Panc1 (cell line): Measurements from ENCODE around the gene GPNMB. TPM values are rescaled to one million over a fixed set of nuclear protein-coding genes. Genes with fewer than 3 reads are reported as not detected.

Source experiments
- ATAC-seq: fragments of 200-7000 bp; cut with Tn5 transposase; 2 replicates; pipeline ENCODE4 v1.9.1; 2020; ENCODE audit warnings: mild to moderate bottlenecking, moderate library complexity
- BruUV-seq: library from RNA; stranded (reverse); fragments of 400-500 nt; replicated peaks from 2 replicates; lab custom pipeline; 2021; lab: Mats Ljungman, UMichigan
- CTCF ChIA-PET: fragments of 300-600 bp; sonication (Branson Sonifier 250); formaldehyde crosslinking; loops from one replicate; lab custom pipeline; 2022; ENCODE audit warnings: antibody characterized with exemption; lab: Charles Lee
- POLR2A ChIA-PET: fragments of 300-600 bp; sonication (Branson Sonifier 250); formaldehyde crosslinking; loops from one replicate; lab custom pipeline; 2022; ENCODE audit warnings: antibody characterized with exemption; lab: Charles Lee
- DNase-seq: peaks from one replicate; pipeline ENCODE4 v3.0.0-alpha.2; 2010; ENCODE audit warnings: low read depth, low spot score
- H3K27ac ChIP-seq: 2 replicates; pipeline ENCODE4 v1.5.1; 2011; ENCODE audit warnings: mild to moderate bottlenecking, low read length, inconsistent platforms
- H3K27me3 ChIP-seq: fragments of 200-500 bp; sonication (Bioruptor generic); 2 replicates; pipeline ENCODE4 v1.6.0; 2014; ENCODE audit warnings: low read length, inconsistent platforms; ENCODE audit not compliant: control insufficient read depth, insufficient read depth
- H3K36me3 ChIP-seq: fragments of 200-500 bp; sonication (Bioruptor generic); 2 replicates; pipeline ENCODE4 v1.5.1; 2014; ENCODE audit warnings: inconsistent platforms, mild to moderate bottlenecking, low read length, moderate library complexity; ENCODE audit not compliant: control insufficient read depth, insufficient read depth
- H3K4me1 ChIP-seq: 2 replicates; pipeline ENCODE4 v1.5.1; 2011; ENCODE audit warnings: inconsistent platforms, mild to moderate bottlenecking, low read length, moderate library complexity; ENCODE audit not compliant: control insufficient read depth, insufficient read depth
- H3K4me3 ChIP-seq, 2 experiments: 2 replicates each; pipeline ENCODE4 v1.5.1; 2011 to 2012; ENCODE audit warnings: low read depth in 2 of 2, low read length in 2 of 2, mild to moderate bottlenecking in 2 of 2, inconsistent platforms in 1 of 2, moderate library complexity in 1 of 2
- H3K9me3 ChIP-seq: fragments of 200-500 bp; sonication (Bioruptor generic); 2 replicates; pipeline ENCODE4 v1.5.1; 2014; ENCODE audit warnings: low read depth, mild to moderate bottlenecking, inconsistent platforms, low read length, moderate library complexity; ENCODE audit not compliant: control insufficient read depth, insufficient read depth
- CTCF ChIP-seq: fragments of 450-650 bp; IDR thresholded peaks from 2 replicates; pipeline ENCODE4 v1.5.1; 2017; ENCODE audit warnings: mild to moderate bottlenecking
- POLR2AphosphoS5 ChIP-seq: IDR thresholded peaks from 2 replicates; pipeline ENCODE4 v1.6.1; 2012; ENCODE audit warnings: mild to moderate bottlenecking, low read depth, low read length, moderate library complexity
- REST ChIP-seq, 2 experiments: IDR thresholded peaks; 2 replicates each; pipeline ENCODE4 v1.6.1; 2011 to 2012; ENCODE audit warnings: low read depth in 2 of 2, control low read depth in 1 of 2, low read length in 1 of 2, mild to moderate bottlenecking in 1 of 2, moderate library complexity in 1 of 2; ENCODE audit not compliant: insufficient read depth in 1 of 2
- SIN3A ChIP-seq: IDR thresholded peaks from 2 replicates; pipeline ENCODE4 v1.6.1; 2012; ENCODE audit warnings: low read depth, mild to moderate bottlenecking, low read length, moderate library complexity, borderline replicate concordance; ENCODE audit not compliant: insufficient read depth
- TCF7L2 ChIP-seq: IDR thresholded peaks from 2 replicates; pipeline ENCODE4 v1.6.1; 2011; ENCODE audit warnings: mild to moderate bottlenecking, low read depth, low read length, inconsistent platforms
- in situ Hi-C: cut with HindIII; loops from 2 replicates; pipeline ENCODE4 v1.10.0; 2016; ENCODE audit warnings: low sequenced_read_pairs, low pct_unique_long_range_greater_than_20kb
- intact Hi-C: fragments of 100-400 bp; cut with micrococcal nuclease; formaldehyde crosslinking; loops from one replicate; pipeline ENCODE4 v1.10.0; 2022; ENCODE audit not compliant: unreplicated experiment
- total RNA-seq: library from RNA; stranded (reverse); gene quantifications from one replicate; pipeline ENCODE4 v1.2.1, GENCODE V29; 2021; ENCODE audit not compliant: unreplicated experiment

The GPNMB gene
- total RNA-seq, 1 experiment from 2014 or later: 2.1 TPM

- intact Hi-C loops (no loop called here), in situ Hi-C loops (no loop called here)
- ChIA-PET CTCF (no interaction called here), POLR2A (no interaction called here)
- no peak for DNase-seq
- H3K4me3 ChIP-seq: no peak overlapping the region
- H3K9me3 ChIP-seq: no peaks in the 10 kb centered on the region
- no peaks in the 10 kb centered on the region for H3K27me3 ChIP-seq
- peaks cover 10% of the 10 kb centered on the region for H3K4me1 ChIP-seq
- TF ChIP-seq SIN3A: no peak
- TF ChIP-seq REST (IDR thresholded peaks at IDR 0.05; ENCODE audit: insufficient read depth in 1 of 2, low read depth in 2 of 2, low read length in 1 of 2): no peak
- no peak for TF ChIP-seq CTCF
- TF ChIP-seq POLR2AphosphoS5: no peak
- TF ChIP-seq TCF7L2: no peak
- BruUV-seq: no TSS peak
- no peak for ATAC-seq
- H3K36me3 ChIP-seq: no peaks in the 10 kb centered on the region
- no peak overlapping the region for H3K27ac ChIP-seq
Measured at GRCh38 chr7:23210506-23210905, 36.1 kb upstream of the GPNMB start.

- TF ChIP-seq REST (IDR thresholded peaks at IDR 0.05; ENCODE audit: insufficient read depth in 1 of 2, low read depth in 2 of 2, low read length in 1 of 2) (no peak), TCF7L2 (no peak), SIN3A (no peak), CTCF (no peak), POLR2AphosphoS5 (no peak)
- no peaks in the 10 kb centered on the region for H3K9me3 ChIP-seq
- ChIA-PET CTCF (interaction anchor here (0.5 kb wide), 1 partner anchor 44 kb away, joined by 5 read pairs; no protein-coding TSS in a partner anchor), POLR2A (interaction anchor here (0.6 kb wide), 1 partner anchor 262 kb away, joined by 3 read pairs; no protein-coding TSS in a partner anchor)
- no peaks in the 10 kb centered on the region for H3K36me3 ChIP-seq
- H3K27ac ChIP-seq: no peak overlapping the region
- in situ Hi-C loops: no loop called here
- no TSS peak for BruUV-seq
- intact Hi-C loops: no loop called here
- H3K4me3 ChIP-seq: no peak overlapping the region
- no peaks in the 10 kb centered on the region for H3K27me3 ChIP-seq
- peaks cover 10% of the 10 kb centered on the region for H3K4me1 ChIP-seq
- no peak for DNase-seq
- ATAC-seq: peak; percentile 49
Measured at GRCh38 chr7:23211589-23211988, 35.0 kb upstream of the GPNMB start.
